Measurements from ENCODE around the gene GNG13. TPM values are rescaled to one million over a fixed set of nuclear protein-coding genes. Genes with fewer than 3 reads are reported as not detected.

Gene GNG13
- total and polyA plus RNA-seq, 9 donors = not detected

DNA sequence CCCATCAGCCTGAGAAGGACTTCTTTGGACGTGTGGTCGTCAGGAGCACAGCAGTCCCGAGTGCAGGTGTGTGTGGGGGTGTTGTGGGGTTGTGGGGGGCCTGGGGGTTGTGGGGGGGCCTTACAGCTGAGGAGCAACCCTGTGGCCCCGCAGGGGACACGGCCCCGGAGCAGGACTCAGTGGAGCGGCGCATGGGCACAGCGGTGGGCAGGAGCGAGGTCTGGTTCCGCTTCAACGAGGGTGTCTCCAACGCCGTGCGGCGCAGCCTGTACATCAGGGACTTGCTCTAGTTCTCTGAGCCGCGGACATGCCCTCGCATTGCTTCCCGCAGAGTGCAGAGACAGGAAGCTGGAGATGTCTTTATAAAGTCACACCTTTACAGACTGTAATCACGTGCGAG is 2.8 kb downstream of the GNG13 start:
- WGBS, 3 donors = 96 to 97% (median 96%) methylated on average over 22 of the region's 22 CpGs

DNA sequence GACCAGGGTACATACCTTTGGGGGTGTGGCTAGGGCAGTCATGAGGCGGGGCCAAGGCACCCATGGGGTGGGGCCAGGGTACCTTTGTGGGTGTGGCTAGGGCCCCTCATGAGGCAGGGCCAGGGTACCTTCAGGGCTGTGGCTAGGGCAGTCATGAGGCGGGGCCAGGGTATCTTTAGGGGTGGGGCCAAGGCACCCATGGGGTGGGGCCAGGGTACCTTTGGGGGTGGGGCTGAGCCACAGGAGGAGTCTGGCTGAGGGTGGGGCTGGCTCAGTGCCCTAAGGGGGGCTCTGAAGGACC is 3.5 kb downstream of the GNG13 start:
- DNase-seq = no peak
- Histone ChIP-seq H3K27ac (no peak overlapping the region), H3K4me1 (ENCODE audit: insufficient read depth) (no peaks in the 10 kb centered on the region), H3K4me3 (no peak overlapping the region), H3K36me3 (no peaks in the 10 kb centered on the region), H3K9me3 (peaks cover 0 to 10% of the 10 kb centered on the region in 2 donors), H3K27me3 (peaks cover 9% of the 10 kb centered on the region)
- TF ChIP-seq EP300 (IDR thresholded peaks at IDR 0.05) (no peak), POLR2A (IDR thresholded peaks at IDR 0.05) (no peak)
- TF ChIP-seq, protein P1, sequence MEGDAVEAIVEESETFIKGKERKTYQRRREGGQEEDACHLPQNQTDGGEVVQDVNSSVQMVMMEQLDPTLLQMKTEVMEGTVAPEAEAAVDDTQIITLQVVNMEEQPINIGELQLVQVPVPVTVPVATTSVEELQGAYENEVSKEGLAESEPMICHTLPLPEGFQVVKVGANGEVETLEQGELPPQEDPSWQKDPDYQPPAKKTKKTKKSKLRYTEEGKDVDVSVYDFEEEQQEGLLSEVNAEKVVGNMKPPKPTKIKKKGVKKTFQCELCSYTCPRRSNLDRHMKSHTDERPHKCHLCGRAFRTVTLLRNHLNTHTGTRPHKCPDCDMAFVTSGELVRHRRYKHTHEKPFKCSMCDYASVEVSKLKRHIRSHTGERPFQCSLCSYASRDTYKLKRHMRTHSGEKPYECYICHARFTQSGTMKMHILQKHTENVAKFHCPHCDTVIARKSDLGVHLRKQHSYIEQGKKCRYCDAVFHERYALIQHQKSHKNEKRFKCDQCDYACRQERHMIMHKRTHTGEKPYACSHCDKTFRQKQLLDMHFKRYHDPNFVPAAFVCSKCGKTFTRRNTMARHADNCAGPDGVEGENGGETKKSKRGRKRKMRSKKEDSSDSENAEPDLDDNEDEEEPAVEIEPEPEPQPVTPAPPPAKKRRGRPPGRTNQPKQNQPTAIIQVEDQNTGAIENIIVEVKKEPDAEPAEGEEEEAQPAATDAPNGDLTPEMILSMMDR (IDR thresholded peaks at IDR 0.05) = no peak
- intact Hi-C loops (cut with DNase I) = no loop called here
- WGBS, 3 donors = 99 to 100% (median 100%) methylated on average over 2 of the region's 2 CpGs

More for the DNA sequence above, 2.8 kb downstream of the GNG13 start:
- H3K27me3 ChIP-seq = peaks cover 9% of the 10 kb centered on the region
- intact Hi-C loops (cut with DNase I) = no loop called here
- no peak for DNase-seq
- TF ChIP-seq, protein P1 (IDR thresholded peaks at IDR 0.05) = no peak
- no peak for TF ChIP-seq POLR2A (IDR thresholded peaks at IDR 0.05)
- TF ChIP-seq EP300 (IDR thresholded peaks at IDR 0.05) = no peak
- no peaks in the 10 kb centered on the region for H3K4me1 ChIP-seq (ENCODE audit: insufficient read depth)
- H3K36me3 ChIP-seq = no peaks in the 10 kb centered on the region
- no peak overlapping the region for H3K4me3 ChIP-seq
- H3K27ac ChIP-seq = no peak overlapping the region
- peaks cover 0 to 10% of the 10 kb centered on the region in 2 donors for H3K9me3 ChIP-seq

DNA sequence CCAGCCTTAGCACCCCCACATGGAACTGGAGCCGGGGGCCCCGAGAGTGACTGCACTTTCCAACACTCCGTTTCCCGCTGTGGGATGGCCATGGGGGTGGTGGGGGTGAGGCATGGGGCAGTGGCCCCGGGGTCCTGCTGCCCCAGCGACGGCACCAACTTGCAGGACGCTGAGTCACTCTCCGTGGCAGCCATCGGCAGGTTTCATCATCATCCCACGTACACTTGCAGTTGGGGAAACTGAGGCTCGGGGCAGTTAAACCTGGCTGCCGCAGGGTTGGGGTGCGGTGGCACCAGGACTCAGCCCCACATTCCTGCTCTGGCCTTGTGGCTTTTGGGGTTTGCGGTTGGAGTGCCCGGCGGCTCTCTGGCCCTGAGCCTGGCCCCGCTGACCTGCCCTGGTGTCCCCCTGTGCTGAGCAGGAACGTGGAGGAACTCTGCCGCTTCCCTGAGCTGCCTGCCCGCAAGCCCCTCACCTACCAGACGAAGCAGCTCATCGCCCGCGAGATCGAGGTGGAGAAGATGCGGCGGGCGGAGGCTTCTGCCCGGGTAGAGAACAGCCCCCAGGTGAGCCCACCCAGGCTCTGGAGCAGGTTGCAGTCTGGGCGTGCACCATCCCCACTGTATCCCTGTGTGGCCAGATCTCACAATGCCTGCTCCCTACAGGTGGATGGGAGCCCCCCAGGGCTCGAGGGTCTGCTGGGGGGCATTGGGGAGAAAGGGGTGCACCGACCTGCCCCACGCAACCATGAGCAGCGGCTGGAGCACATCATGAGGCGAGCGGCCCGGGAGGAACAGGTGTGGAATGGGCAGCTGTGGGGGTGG is 4.0 kb downstream of the GNG13 start:
- Histone ChIP-seq H3K27me3 (peaks cover 9% of the 10 kb centered on the region), H3K36me3 (no peaks in the 10 kb centered on the region), H3K4me3 (no peak overlapping the region), H3K9me3 (peaks cover 0 to 10% of the 10 kb centered on the region in 2 donors), H3K27ac (no peak overlapping the region), H3K4me1 (ENCODE audit: insufficient read depth) (no peaks in the 10 kb centered on the region)
- WGBS, 3 donors = 94 to 98% (median 95%) methylated on average over 36 to 38 of the region's 38 CpGs
- intact Hi-C loops (cut with DNase I) = no loop called here
- TF ChIP-seq, protein P1 (IDR thresholded peaks at IDR 0.05) = no peak
- TF ChIP-seq POLR2A (IDR thresholded peaks at IDR 0.05) (no peak), EP300 (IDR thresholded peaks at IDR 0.05) (no peak)
- DNase-seq = no peak

DNA sequence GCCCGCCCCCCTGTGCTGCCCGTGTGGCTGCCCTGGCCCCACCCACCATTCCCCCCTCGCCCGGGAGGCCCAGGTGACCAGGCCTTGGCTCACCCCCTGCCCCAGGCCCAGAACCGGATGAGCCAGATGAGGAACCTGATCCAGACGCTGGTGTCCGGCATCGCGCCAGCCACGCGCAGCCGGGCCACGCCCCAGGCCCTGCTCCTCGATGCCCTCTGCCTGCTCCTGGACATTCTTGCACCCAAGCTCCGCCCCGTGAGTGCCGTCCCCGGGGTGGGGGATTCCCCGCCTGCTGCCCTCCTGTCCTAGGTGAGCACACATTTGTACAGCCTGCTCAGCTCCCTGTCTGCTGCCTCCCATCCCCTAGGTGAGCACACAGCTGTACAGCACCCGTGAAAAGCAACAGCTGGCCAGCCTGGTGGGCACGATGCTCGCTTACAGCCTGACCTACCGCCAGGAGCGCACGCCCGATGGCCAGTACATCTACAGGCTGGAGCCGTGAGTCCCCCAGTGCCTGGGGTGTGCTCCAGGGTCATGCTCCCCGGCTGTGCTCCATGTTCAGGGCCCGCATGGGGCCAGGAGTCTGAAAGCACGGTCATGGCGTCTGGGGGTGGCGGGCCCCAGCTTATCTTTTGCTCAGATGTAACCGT is 4.8 kb downstream of the GNG13 start:
- TF ChIP-seq EP300 (IDR thresholded peaks at IDR 0.05) (no peak), POLR2A (IDR thresholded peaks at IDR 0.05) (no peak)
- TF ChIP-seq, protein P1 (IDR thresholded peaks at IDR 0.05) = no peak
- H3K27ac ChIP-seq = no peak overlapping the region
- no peaks in the 10 kb centered on the region for H3K36me3 ChIP-seq
- no peak for DNase-seq
- H3K4me3 ChIP-seq = no peak overlapping the region
- H3K9me3 ChIP-seq = peaks cover 0 to 10% of the 10 kb centered on the region in 2 donors
- no peaks in the 10 kb centered on the region for H3K4me1 ChIP-seq (ENCODE audit: insufficient read depth)
- intact Hi-C loops (cut with DNase I) = no loop called here
- peaks cover 5% of the 10 kb centered on the region for H3K27me3 ChIP-seq
- 75 to 86% (median 85%) methylated on average over 26 to 33 of the region's 33 CpGs for WGBS, 3 donors

All from ovary (tissue), 9 donors.